Measurements from ENCODE around the gene TMEM132C.

TMEM132C gene

DNA sequence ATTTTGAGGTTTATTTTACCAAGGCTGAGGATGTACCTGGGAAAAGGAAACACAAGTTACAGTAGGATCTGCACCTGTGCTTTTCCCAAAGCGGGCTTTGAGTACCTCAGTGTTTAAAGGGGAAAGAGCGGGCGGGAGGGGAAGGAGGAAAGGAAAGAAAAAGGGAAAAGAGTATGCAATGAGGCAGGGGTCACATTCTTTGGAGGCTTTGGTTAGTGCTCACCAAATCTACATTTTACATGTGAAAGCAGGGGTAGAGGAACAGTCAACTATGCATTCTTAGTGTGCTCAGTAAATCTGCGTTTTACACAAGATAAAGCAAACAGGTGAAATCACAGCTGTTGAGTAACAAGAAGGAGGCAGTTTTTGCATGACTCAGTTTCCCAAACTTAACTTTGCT, 242.2 kb downstream of the TMEM132C start:
- no peak for DNase-seq

DNA sequence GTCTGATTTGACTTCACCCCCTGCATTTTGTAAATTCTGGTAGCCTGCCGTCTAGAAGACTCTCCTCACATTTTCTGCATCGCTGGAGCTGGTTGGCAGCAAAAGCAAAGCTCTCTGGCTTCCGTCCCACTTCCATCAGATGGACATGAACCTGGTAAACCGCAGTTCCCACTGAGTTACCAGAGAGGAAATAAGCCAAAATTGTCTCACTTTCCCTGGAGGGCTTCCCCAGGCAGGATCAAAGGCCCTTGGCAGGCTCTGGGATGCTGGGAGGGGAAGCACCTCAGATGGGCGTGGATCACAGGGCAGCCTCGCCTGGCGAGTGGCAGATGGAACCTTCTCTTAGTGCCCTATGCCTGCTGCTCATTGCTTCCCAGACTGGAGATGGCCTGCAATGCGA, 243.5 kb downstream of the TMEM132C start:
- no peak for DNase-seq

DNA sequence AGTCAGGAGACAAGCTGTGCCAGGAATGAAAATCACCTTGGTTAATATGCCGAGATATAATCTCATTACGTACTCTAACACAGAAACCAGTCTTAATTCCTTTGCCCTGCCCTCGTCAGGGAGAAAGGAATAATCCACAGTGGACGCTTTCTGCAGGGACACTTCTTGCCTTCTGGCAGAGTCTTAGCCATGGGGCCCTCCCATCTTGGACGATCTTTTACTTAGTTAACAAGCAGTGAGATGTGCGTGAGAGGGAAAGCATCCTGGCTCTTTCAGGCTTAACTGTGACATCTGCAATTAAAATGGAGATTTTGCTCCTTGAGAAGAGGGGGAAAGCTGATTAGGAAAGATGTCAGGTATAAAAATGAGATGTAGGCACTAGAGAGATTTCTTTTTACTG, 246.4 kb downstream of the TMEM132C start:
- DNase-seq, result no peak

DNA sequence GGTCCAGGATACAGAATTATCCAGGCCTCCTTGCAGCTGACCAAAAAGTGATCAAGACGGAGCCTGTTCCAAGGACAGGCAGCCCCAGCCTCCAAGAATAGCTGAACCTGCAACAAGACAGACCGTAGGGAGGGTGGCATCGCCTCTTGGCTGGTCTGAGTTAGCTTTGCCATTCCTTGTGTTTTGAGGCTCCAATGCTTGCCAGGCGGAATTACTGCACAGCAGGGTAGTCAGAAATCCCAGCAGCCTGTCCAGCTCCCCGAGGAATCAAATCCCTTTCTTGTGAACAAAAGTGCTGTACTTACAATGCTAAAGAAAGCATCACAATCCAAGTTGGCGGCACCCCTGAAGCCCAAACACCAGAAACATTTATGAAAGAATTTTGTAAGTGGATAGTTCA, 246.9 kb downstream of the TMEM132C start:
- no peak for DNase-seq

DNA sequence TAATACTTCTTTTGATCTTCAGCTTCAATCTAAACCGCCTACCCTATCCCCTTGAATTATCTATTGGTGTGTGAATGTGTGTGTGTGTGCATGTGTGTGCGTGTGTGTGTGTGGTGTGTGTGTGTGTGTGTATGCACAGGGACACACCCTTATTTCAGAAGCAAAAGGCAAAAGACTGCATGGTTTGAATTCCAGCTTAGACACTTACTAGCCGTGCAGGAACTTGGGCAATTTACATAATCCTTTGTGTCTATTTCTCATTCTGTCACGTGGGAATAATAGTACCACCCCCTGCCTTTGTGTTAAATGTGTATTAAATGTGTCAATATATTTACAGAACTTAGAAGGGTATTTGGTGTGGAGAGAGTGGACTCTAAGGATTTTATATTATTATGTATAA, 251.7 kb downstream of the TMEM132C start:
- no peak for DNase-seq

DNA sequence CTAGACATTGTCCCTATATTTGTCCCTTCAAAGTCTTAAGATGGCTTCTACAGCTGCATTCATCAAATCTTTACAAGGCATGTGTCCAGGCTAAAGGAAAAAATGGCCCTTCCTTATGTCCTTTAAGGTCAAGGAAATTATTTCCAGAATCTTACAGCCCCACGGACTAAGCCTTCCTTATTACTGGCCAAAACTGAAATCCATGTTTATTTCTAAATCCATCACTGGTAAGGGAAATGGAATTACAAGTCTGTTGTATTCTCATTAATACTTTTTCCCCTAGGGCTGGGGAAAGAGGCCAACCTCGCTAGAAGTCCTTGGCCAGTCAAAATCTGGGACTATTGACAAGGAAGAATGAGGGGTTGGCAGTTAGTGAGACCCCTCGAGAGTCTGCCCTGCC, 252.5 kb downstream of the TMEM132C start:
- no peak for DNase-seq

DNA sequence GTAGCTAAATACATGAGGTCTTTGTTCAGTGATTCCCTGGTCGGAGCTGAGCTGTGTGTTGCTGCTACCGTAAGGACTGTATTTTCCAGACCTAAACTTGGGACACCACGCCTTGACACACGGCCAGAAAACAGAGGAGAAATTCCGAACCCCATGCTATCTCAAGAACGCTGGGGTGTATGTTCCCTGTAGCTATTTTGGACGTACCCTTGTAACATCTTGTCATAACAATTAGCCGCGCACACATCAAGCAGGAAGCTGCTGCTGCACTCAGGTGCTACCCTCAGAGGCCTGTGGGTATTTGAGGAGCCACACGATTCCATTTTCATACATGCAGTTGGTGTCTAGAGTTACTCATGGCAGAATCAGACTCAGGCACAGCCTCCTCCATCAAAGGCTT, 255.0 kb downstream of the TMEM132C start:
- no peak for DNase-seq

DNA sequence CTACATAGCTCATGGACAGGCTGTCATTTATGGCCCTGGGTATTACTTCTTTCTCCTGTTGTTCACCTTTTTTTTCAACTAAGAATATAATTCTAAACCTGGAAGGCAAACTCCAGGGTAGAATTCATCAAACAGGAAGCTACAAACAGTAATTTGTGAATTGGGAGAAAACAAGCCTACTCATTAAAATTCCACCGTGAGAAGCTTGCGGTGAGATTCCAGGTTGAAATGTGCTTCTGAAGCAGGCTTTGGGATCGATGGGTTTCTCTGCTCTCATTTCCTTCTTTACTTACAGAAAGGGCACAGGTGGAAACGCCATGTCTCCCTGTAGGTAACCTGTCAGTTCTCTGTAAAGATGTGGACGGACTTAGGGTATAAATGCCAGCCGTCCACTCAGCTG, 257.5 kb downstream of the TMEM132C start:
- no peak for DNase-seq

DNA sequence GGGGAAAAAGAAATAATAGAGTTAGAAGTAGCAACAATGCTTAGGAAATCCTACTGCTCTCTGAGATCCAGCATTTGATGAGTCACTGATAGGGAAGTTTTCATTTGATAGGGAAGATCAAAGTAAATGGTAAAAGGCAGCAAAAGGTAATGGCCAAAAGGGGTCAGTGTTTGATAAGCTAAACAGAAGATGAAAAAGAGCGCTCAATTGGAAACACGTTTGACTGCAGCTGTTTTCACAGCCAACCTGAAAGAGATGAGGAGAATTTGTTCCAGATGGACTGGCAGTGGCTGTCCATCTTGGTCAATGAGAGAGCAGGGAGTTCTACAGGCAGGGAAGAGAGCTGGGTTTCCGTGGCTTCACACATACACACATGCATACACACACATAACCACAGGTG, 264.2 kb downstream of the TMEM132C start:
- DNase-seq, result no peak

DNA sequence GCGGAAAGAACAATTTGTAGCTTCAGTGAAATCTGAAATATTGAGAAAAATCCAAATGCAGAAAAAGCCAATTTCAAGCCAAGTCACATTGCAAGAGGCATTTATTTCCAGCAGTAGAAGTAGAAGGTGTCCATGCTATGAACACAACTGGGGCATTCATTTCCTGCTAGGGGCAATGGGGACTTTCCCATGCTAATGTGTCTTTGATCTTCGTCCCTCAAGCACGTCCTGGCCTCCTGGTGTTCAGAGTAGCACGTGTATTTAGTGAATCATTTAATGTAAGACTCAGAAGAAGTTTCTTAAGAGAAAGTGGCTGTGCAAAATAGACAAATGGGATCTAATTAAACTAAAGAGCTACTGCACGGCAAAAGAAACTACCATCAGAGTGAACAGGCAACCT, 267.9 kb downstream of the TMEM132C start:
- no peak for DNase-seq

DNA sequence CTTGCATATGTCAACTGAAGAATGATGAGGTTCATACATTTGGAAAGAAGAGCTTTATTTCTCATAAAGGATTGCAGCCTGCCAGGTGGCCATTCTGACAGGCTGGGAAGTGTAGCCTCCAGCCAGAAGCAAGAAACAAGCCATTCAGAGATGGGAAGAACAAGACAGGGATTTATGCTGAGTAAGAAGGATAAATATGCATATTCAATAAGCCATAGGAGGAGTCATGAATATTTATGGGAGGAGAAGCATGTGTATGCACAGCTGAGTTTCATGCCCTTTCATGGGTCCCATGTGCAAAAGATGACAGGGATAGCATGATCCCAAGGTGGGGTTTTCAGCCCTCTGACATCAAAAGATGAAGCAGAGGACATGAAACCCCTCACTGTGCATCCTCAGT, 269.8 kb downstream of the TMEM132C start:
- DNase-seq, result no peak

DNA sequence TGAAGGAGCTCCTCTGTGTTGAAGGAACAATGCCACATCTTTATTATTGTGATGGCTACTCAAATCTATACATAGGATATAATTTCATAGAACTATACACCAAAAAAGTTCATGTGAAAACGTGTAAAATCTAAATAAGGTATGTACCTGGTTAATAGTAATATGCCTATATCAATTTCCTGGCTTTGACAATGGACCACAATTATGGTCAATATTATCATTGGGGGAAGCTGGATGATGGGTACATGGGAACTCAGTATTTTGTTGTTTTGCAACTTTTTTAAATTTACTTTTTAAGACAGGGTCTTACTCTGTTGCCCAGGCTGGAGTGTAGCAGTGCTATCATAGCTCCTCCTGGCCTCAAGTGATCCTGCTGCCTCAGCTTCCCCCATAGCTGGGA, 270.7 kb downstream of the TMEM132C start:
- no peak for DNase-seq

DNA sequence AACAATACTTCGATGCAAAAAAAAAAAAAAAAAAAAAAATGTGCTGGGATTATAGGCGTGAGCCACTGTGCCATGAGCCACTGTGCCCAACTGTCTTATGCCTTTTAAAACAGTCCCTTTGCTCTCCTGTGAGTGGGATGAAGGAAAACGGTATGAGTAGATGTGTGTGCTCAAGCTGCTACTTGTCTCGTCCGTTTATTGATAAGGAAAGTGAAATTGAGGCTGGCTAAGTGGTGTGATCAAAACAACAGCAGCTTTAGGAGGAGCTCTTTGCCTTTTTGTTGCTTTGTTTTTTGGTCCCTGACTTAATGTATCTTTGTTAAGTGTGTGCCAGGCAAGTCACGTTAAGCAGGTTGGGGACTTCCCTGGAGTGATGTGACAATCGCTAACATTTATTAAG, 275.9 kb downstream of the TMEM132C start:
- no peak for DNase-seq

DNA sequence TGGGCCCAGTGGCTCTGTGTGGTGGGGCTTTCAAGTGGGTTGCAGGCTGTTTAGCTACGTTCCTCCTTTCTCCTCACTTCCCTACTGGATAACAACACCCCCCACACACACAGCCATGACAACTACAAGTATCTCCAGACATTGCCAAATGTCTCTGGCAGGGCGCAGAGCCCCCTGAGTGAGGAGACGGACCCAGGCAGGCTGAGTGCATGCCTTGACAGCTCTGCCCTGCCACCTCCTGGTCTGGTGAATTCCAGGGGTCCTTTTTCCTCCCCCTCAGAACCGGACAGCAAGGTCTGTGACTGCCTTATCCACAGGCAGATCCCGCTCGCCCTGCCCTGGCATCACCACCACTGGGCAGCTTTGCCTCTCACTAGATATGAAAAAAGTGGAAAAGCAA, 276.5 kb downstream of the TMEM132C start:
- no peak for DNase-seq

DNA sequence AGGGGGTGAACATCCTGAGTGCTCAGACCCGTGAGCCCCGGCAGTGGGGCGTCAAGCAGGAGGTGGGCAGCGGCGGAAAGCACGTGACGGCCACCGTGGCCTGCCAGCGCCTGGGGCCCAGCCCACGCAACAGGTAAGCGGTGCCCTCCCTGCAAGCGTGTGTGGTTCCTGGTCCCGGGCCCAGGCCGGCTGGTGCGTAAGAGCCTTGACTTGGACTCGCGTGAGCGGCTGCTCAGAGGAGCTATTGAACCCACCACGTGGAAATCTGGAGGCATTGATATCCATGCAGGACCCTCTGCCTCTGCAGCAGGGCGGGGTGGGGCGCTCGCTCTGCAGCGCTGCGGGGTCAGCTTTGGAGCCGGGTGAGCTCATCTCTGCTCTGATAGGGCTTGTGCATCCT, 277.0 kb downstream of the TMEM132C start:
- DNase-seq, result no peak

DNA sequence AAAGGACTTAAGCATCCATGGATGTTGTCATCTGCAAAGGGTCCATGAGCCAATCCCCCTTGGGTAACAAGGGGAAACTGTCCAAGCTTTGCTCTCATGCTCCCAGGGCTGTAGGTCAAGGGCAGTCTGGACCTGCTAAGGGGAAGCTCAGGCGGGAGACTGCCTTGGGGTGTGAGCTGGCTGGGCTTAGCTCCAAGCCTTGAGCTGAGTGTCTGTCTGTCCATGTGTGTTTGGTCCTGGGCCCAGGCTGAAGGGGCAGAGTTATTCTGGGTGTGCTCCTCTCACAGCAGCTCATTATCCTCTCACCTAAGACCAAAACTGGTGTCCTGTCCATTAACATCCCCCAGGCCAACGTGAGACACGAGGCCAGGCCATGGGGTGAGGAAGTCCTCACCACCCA, 282.0 kb downstream of the TMEM132C start:
- DNase-seq, result no peak

DNA sequence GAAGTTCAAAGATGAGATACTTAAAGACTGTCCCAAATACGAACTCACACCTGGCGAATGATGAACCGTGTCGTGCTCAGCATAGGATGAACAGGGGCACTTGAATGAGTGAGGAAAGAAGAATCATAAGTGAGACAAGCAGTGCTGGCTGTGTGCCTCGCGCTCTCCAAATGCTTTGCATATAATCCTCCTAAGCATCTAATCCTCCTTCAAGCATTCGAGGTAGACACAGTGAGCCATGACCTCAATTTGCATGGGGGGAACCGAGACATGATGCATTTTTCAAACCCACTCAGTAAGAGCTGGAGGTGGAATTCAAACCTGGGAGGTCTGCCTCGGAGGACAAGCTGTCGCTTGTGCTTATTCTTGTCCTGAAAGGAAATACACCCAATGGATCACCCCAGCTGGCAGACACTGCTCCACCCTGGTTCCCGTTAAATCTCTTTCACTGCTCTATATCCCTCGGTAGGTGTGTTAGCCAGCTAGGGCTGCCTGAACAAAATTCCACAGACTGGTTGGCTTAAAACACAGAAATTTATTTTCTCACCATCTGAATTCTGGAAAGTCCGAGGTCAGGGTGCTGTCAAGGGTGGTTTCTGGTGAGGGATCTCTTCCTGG, 282.7 kb downstream of the TMEM132C start:
- no peak for DNase-seq

DNA sequence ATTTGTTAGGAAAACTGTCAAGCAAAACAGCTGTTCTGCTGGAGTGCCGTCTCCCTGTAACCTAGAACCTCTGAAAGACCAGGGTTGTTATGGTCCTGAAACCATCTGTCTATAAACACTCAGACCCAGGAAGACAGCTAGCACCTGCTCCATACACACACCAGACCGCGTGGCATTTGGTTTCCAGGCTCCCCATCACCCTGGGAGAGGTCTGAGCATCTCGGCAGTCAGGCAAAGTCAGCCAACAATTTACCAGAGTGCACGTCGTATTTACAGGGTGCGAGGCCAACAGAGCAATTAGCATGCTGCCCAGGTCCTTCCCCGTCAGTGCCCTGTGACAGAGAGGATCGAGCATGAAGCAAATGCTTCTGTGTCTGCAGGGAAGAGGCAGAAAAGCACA, 284.3 kb downstream of the TMEM132C start:
- DNase-seq, result peak in 1 of 3 experiments; percentile 48

DNA sequence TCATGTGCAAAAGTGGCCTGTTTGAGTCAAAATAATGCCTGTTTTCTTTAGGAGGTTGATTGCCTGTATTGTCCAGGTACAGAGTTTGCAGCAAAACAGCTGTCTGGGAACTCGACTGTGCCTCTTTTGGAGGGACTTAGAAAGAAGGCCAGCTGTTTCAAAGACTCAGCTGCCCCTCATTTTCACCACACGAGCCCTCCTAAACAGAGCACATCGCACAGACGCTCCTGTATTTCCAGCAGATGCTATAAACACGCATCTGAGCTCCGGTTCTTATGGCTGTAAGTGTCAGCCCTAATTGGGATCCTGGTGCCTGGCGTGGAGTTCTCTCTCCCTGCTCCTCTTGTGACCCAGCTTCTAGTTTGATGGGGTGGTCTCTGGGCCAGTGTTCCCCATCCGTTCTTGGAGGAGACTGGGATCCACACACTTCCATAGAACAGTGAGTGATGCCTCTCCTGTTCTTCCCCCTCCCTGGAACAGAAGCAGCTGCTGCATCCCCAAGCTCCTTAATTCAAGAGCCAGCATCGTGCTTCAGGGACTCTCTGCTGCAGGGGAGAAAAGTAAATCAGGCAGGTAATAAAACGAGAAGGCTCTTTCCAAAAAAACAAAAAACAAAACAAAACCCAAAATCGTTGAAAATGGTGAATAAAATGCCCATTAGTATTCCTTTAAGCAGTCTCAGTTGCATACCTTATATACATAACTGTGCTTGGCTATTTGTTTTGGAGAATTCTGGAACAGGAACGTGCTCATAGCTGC, 287.8 kb downstream of the TMEM132C start:
- no peak for DNase-seq

DNA sequence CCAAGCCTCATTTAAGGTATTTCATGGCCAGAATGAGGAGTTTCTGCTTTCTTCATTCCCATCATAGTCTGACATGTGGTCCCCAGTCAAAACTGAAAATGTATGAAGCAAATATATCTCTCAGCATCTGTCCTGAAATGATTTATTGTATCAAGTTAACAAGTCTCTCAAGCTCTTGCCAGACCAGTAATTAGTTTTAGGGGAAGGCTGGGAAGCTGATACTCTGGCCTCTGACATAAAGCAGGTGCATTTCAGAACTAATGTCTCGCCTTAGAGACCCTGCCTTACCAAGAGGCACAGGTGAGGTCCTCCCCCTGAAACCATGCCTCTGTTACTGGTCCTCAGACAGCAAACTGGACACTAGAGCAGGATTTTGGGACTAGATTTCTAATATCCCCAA, 290.3 kb downstream of the TMEM132C start:
- DNase-seq, result no peak

DNA sequence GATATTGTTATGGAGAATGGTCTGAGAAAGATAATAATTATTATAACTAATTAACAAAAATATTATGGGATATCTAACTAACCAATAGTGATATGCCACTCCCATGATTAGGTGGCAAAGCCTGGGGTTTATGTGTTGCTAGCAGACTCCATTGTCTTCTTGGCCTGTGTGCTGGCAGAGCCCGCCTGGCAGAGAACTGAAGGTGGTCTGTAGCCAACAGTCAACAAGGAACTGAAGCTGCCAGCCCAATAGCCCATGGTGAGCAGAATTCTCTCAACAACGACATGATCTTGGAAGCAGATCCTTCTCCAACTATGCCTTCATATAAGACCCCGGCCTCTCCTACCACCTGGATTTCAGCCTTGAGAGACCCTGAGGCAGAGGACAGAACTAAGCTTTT, 298.0 kb downstream of the TMEM132C start:
- DNase-seq, result no peak

DNA sequence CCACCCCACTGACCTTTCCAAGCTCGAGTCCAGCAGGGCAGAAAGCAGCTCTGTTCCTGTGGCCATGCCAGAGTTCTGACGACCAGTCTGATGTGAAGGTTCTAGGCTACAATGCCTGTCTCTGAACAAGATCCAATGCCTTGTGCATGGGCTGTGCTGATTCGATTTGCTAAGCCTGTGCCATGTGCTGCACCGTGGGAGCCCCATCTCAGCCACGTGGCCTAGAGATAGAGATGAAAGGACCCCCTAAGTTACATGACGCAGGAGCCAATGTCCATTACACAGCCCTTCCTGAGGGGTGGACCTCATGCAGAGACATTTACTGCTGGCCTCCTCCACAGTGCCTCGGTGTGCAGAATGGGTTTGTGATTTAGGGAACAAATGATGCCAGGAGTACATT, 300.8 kb downstream of the TMEM132C start:
- no peak for DNase-seq

DNA sequence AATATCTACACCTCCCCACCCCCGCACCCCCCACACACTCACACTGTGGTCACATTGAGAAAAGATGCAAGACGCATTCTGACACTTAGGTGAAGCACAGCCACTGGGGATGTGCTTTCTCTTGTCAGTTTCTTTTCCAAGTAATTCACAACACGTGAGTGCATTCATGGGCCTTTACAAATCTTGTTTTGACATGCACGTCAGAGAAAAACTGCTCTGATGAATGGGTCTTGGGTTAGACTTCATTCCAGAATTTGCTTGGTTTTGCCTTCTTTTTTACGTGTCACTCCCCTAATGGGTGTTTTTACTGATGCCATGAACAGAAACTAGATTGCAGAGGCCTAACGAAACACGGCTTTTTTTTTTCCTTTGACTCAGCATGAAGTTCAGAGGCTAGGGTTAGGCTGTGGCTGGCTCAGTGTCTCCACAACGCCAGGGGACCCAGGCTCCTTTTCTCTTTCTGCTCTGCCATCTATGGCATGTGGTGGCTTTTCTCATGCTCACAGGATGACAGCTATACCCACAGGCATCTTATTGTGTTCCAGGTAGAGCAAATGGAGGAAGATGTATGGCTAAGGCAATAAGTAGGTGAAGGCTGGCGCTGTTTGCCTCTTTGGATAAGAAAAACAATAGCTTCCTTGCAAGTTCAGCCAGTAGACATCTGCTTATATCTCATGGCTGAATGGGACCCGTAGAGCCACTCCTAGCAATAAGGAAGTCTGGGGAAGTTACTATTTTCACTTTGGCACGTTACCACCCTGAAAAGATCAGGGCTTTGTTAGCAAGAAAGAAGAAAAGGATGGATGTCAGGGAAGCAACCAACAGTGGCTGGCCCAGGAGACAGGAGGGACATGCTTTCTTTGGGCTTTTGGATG, 303.5 kb downstream of the TMEM132C start:
- no peak for DNase-seq

All from NCI-H1417 (cell line).